ACC112 (cell line): ENCODE data around the gene TTC39A.
A peak's percentile ranks its signal among the peaks of the same experiment; 100 is the strongest.

Source experiments
- H2AFZ ChIP-seq: fragments of 200-600 bp; sonication (generic); one replicate; pipeline ENCODE4 v1.6.0; 2017; ENCODE audit warnings: antibody characterized with exemption, low read length; ENCODE audit not compliant: unreplicated experiment
- H3K27ac ChIP-seq: fragments of 200-600 bp; sonication (generic); 2 replicates; pipeline ENCODE4 v1.5.1; 2014; ENCODE audit warnings: low read depth, mild to moderate bottlenecking, antibody characterized with exemption, low read length, moderate library complexity
- H3K27me3 ChIP-seq: fragments of 200-600 bp; sonication (generic); 2 replicates; pipeline ENCODE4 v1.6.1; 2014; ENCODE audit warnings: mild to moderate bottlenecking, antibody characterized with exemption, low read length, moderate library complexity, mixed read lengths; ENCODE audit not compliant: insufficient read depth
- H3K36me3 ChIP-seq: fragments of 200-600 bp; sonication (generic); 2 replicates; pipeline ENCODE4 v1.6.1; 2016; ENCODE audit warnings: mild to moderate bottlenecking, antibody characterized with exemption, low read length, moderate library complexity, mixed read lengths; ENCODE audit not compliant: insufficient read depth
- H3K4me1 ChIP-seq: fragments of 200-600 bp; sonication (generic); one replicate; pipeline ENCODE4 v1.6.1; 2016; ENCODE audit warnings: low read length, mixed read lengths; ENCODE audit not compliant: insufficient read depth, unreplicated experiment, control insufficient read depth
- H3K4me3 ChIP-seq: fragments of 200-600 bp; sonication (generic); 2 replicates; pipeline ENCODE4 v1.5.1; 2014; ENCODE audit warnings: mild to moderate bottlenecking, low read depth, low read length
- H3K79me2 ChIP-seq: fragments of 200-600 bp; sonication (generic); one replicate; pipeline ENCODE4 v1.6.0; 2016; ENCODE audit warnings: low read length; ENCODE audit not compliant: control insufficient read depth, unreplicated experiment, insufficient read depth

Gene TTC39A

DNA sequence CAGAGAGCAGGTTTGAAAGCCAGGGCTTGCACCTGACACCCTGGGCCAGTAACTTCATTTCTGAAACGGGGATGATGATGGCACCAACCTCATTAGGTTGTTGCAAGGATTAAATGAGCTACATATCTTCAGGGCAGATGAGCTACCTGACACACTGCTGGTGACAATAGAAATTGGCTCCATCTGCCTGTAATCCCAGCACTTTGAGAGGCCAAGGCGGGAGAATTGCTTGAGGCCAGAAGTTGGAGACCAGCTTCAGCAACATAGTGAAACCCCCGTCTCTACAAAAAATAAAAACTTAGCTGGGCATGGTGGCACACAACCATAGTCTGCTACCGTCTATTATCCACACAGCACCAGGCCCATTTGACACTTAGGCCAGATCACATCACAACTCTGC is 6.3 kb upstream of the TTC39A start:
- Histone ChIP-seq H3K4me1 (peaks cover 2% of the 10 kb centered on the region), H3K27me3 (no peaks in the 10 kb centered on the region), H3K79me2 (no peaks in the 10 kb centered on the region), H3K4me3 (no peak overlapping the region), H2AFZ (no peak overlapping the region), H3K27ac (no peak overlapping the region), H3K36me3 (no peaks in the 10 kb centered on the region)

DNA sequence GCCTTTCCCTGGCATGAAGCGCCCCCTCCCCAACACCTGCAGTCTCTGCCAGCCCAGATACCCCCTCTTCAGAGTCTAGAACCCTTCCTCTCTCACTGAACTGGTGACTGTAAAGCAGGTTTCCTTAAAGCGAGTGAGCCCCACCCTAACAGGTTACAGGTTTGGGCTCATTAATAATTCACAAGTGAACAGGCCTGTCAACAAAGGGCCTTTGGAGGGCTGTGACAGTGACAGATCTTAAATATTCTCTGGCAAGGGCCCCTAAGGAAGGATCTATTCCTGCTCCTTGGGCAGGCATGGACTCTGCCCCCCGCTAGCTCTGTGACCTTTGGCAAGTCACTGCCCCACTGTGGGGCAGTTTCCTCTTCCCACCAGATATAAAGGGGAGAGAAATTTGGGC is 5.6 kb upstream of the TTC39A start:
- Histone ChIP-seq H3K79me2 (no peaks in the 10 kb centered on the region), H3K4me3 (no peak overlapping the region), H2AFZ (no peak overlapping the region), H3K27me3 (no peaks in the 10 kb centered on the region), H3K36me3 (no peaks in the 10 kb centered on the region), H3K27ac (no peak overlapping the region), H3K4me1 (peaks cover 9% of the 10 kb centered on the region)

DNA sequence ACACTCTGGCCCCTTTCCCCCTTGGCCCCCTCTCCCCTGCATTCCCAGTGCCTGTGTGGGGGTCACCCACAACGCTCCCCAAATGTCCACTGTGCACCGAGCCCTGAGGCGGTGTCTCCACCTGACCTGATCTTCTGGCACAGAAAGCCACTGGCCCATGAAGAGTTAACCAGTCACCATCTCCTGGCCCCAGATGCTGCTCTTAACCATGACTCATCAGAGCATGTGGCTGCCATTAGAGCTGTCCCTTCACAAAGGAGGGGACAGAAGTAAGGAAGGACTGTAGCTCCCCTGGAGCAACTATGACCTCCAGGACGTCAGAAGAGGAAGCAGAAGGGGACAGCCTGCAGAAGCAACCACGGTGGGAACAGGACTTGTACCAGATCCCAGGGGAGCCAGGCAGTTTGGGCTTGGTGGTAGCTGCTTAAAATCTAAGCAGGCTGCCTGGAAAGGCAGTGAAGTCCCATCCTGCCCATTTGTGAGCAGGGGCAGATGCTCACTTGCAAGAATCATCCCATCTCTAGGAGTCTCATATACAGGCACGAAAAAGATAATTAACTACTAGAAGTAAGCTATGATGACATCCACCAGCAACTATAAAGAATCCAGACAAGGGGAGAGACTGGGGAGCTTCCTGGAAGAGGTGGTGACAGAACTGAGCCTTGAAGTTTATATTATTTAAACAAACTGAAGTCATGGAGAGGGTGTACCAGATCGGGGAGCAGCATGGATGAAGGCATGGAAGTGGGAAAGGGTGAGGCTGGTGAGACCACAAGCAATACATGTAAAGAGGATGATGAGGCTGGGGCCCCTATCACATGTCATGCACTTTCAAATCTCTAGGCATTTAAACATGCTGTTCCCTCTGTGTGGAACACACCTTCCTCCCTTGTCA is 1.1 kb upstream of the TTC39A start:
- Histone ChIP-seq H3K4me3 (peak overlapping the region; percentile 58), H3K4me1 (peaks cover 18% of the 10 kb centered on the region), H3K36me3 (no peaks in the 10 kb centered on the region), H3K27ac (no peak overlapping the region), H3K27me3 (peaks cover 6% of the 10 kb centered on the region; the same call in 1 of the 2 replicates), H3K79me2 (no peaks in the 10 kb centered on the region), H2AFZ (peak overlapping the region; percentile 36)

DNA sequence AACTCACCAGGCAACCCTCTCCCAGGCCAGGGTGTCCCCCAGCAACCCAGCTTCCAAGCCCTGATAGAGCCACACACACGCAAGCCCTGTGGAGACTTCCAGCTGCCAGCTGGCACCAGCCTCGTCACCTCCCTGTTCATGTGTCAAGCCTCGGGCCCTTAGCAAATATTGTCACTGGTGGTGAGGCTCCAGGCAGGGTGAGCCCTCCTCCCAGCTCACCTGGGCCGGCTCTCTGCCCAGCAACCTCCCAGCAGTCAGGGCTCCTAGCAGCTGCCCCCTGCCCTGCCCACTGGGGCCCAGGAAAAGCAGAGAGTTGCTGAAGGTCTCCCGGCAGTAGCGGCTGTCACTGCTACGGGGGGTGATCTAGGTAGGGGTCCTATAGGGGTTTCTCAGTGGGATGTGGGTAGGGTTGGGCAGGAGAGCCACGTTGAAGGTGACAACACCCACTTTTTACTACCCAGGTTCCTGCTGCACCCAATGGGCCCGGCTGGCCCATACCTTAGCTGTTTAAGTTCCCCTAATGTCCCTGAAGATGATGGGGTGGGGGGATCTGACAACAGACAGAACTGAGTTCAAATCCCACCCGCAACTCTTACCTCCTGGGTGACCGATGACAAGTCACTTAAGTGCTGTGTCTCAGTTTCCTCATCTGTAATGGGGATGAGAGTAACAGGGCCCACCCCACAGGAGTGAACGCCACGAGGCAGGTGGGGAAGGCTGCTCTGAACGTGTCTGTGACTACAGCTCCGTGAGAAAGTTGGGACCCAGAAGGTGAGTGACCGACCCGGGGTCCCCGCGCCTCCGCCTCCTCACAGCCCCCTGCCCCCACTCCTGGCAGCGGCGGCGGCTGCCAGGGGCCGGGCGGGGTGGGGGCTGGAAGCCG is 678 bp downstream of the TTC39A start:
- no peaks in the 10 kb centered on the region for H3K36me3 ChIP-seq
- H3K79me2 ChIP-seq: no peaks in the 10 kb centered on the region
- peak overlapping the region; percentile 58; the same call in 1 of the 2 replicates for H3K4me3 ChIP-seq
- H3K27ac ChIP-seq: no peak overlapping the region
- no peak overlapping the region for H2AFZ ChIP-seq
- peaks cover 6% of the 10 kb centered on the region; the same call in 1 of the 2 replicates for H3K27me3 ChIP-seq
- peaks cover 18% of the 10 kb centered on the region for H3K4me1 ChIP-seq

DNA sequence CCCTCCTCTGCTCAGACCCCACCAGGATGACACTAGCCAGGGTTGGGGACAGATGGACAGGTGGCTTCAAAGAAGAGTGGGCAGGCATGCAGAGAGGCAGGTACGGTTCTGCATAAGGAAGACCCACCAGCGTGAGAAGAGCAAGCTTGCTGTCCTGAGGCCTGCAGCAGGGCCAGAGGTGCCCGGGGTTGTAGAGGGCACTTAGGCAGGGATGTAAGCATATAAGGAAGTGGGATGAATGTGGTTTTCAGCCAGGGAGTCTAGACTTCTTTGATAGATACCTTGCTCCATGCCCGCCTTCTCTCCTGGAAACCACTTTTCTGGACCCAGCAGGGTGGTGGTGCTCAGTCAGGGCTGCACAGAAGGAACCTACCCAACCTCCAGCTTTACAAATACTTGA is 1.4 kb downstream of the TTC39A start:
- Histone ChIP-seq H3K36me3 (no peaks in the 10 kb centered on the region), H3K27ac (no peak overlapping the region), H3K27me3 (peaks cover 6% of the 10 kb centered on the region; the same call in 1 of the 2 replicates), H3K79me2 (no peaks in the 10 kb centered on the region), H3K4me1 (peaks cover 18% of the 10 kb centered on the region), H2AFZ (no peak overlapping the region), H3K4me3 (no peak overlapping the region)

DNA sequence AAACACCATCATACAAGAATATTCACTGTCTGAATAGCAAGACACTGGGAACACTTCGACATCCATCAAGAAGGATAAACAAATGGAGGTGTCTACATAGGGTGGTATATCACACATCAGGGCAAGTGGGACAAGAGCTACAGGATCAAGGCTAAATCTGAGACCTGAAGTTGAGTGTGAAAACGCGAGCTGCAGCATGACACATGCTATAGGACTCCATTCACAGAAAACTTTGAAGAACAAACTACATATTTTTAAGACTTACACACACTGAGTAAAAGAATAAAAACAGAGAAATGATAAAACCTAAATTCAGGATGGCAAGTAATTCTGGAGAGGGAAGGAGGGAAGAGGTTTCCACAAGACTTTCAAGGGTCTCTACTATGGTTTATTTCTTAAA is 2.1 kb downstream of the TTC39A start:
- no peak overlapping the region for H2AFZ ChIP-seq
- H3K27ac ChIP-seq: no peak overlapping the region
- no peaks in the 10 kb centered on the region for H3K79me2 ChIP-seq
- peaks cover 18% of the 10 kb centered on the region for H3K4me1 ChIP-seq
- no peaks in the 10 kb centered on the region for H3K36me3 ChIP-seq
- peaks cover 6% of the 10 kb centered on the region; the same call in 1 of the 2 replicates for H3K27me3 ChIP-seq
- no peak overlapping the region for H3K4me3 ChIP-seq

DNA sequence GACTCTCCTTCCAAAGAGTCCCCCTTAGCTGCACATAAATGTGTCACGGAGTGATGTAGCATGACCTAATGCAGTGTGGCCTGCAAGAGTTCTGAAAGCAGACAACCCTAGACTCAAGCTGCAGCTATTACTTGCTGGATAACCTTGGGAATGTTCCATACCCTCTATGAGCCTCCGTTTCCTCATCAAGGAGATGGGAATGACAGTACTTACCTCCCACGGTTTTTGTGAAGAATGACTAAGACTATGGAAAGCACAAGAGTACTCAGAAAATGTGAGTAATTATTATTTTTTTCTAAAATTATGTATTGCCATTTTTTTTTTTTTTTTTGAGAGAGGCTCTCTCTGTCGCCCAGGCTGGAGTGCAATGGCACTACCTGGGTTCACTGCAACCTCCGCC is 3.0 kb downstream of the TTC39A start:
- H3K4me3 ChIP-seq: no peak overlapping the region
- peaks cover 18% of the 10 kb centered on the region for H3K4me1 ChIP-seq
- peaks cover 6% of the 10 kb centered on the region; the same call in 1 of the 2 replicates for H3K27me3 ChIP-seq
- H3K79me2 ChIP-seq: no peaks in the 10 kb centered on the region
- no peaks in the 10 kb centered on the region for H3K36me3 ChIP-seq
- H2AFZ ChIP-seq: no peak overlapping the region
- no peak overlapping the region for H3K27ac ChIP-seq

DNA sequence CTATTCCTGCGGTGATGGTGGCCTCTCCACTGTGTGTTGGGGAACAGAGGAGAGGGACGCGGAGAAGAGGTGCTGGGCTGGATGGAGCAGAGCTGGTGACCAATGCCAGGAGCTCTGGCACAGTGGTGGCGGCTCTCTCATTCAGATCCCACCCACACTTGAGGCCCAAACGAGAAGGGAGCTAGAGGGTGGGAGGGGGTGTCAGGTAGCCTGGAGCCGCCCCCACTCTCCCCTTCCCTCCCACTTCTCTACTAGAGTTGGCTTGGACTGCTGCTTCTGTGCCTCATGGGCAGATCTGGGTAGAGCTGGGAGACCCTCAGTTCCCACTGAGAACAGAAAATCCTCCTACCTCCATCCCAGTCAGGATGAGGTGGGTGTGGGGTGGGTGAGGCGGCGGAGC is 3.5 kb downstream of the TTC39A start:
- no peaks in the 10 kb centered on the region for H3K79me2 ChIP-seq
- H3K4me1 ChIP-seq: peaks cover 18% of the 10 kb centered on the region
- H2AFZ ChIP-seq: no peak overlapping the region
- no peak overlapping the region for H3K27ac ChIP-seq
- peaks cover 6% of the 10 kb centered on the region; the same call in 1 of the 2 replicates for H3K27me3 ChIP-seq
- no peak overlapping the region for H3K4me3 ChIP-seq
- no peaks in the 10 kb centered on the region for H3K36me3 ChIP-seq

DNA sequence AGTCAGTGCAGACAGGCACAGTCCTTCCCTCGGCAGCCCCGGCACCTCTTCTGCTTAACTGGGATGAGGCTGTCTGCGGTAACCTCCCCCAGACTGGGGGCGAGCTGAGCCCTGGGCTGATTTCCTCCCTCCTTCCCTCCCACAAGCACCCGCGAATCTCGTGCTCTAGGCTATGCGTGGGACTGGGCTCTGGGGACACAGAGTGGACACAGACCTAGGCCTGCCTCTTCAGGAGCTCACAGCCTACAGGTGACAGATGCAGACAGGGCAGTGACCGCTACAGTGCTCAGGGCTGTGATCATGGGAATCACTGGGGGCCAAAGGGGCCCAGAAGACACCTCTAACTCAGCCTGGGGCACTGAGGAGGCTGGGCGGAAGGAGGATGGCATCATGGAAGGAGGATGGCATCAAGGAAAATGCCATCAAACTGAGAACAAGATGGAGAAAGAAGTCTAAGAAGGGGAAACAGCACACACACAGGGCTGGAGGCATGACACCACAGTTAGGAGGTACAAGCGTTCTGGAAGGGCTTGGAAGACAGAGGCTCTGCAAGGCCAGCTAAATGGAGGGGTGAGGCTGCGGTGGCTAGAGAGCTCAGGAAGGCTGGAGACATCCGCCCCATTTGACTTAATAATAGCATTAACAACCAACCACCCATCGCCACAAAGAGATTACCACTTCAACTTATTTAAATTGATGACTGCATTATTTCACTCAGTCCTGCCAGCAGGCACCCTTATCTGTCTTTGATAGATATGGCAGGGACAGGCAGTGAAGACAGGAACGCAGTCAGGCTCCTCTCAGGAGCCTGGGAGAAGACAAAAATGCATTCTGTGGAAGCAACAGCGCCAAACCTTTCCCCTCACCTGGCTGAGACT is 4.2 kb downstream of the TTC39A start:
- no peak overlapping the region for H2AFZ ChIP-seq
- H3K79me2 ChIP-seq: no peaks in the 10 kb centered on the region
- peaks cover 6% of the 10 kb centered on the region; the same call in 1 of the 2 replicates for H3K27me3 ChIP-seq
- no peak overlapping the region for H3K27ac ChIP-seq
- H3K36me3 ChIP-seq: no peaks in the 10 kb centered on the region
- H3K4me3 ChIP-seq: no peak overlapping the region
- peaks cover 11% of the 10 kb centered on the region for H3K4me1 ChIP-seq

DNA sequence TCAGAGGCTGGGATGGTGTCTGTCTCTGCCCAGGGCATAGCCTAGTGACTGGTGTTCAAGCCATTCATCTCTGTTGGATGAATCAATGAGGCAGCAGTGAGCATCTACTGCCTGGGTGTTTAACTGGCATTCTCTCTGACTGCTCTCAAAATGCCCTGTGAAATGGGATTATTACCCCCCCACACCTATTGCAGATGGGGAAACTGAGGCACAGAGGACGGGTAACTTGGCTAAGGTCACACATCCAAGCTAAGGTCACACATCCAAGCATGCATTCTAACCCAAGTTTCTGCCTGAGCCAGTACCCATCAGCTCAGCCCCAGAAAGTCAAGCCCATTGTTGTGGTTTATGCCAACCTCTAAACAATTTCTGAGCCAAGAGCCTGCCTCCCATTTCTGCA is 5.0 kb downstream of the TTC39A start:
- peaks cover 5% of the 10 kb centered on the region for H3K4me1 ChIP-seq
- no peak overlapping the region for H2AFZ ChIP-seq

More for the DNA sequence above, 5.0 kb downstream of the TTC39A start:
- H3K4me3 ChIP-seq: no peak overlapping the region
- H3K27me3 ChIP-seq: peaks cover 6% of the 10 kb centered on the region; the same call in 1 of the 2 replicates
- H3K36me3 ChIP-seq: no peaks in the 10 kb centered on the region
- no peaks in the 10 kb centered on the region for H3K79me2 ChIP-seq
- no peak overlapping the region for H3K27ac ChIP-seq
